Sigmoid colon (tissue), 4 donors: Measurements from ENCODE around the gene UTP4.

Experiments
- CTCF ChIP-seq, 4 experiments: fragments of 450-650 bp in 3 of 4; fragments of 200-600 bp in 1 of 4; IDR thresholded peaks; one replicate each; pipeline ENCODE4 v1.5.1; 2016 to 2019; ENCODE audit warnings: antibody characterized with exemption in 4 of 4, mild to moderate bottlenecking in 3 of 4, moderate library complexity in 2 of 4
- POLR2A ChIP-seq, 2 donors: fragments of 450-650 bp; IDR thresholded peaks; one replicate each; pipeline ENCODE4 v1.6.1; 2016; ENCODE audit warnings: antibody characterized with exemption in 2 of 2, mild to moderate bottlenecking in 2 of 2, moderate library complexity in 2 of 2
- POLR2AphosphoS5 ChIP-seq, 4 donors: sonication (generic); formaldehyde crosslinking; IDR thresholded peaks; one replicate each; pipeline ENCODE4 v1.6.1; 2017; ENCODE audit warnings: antibody characterized with exemption in 4 of 4

DNA sequence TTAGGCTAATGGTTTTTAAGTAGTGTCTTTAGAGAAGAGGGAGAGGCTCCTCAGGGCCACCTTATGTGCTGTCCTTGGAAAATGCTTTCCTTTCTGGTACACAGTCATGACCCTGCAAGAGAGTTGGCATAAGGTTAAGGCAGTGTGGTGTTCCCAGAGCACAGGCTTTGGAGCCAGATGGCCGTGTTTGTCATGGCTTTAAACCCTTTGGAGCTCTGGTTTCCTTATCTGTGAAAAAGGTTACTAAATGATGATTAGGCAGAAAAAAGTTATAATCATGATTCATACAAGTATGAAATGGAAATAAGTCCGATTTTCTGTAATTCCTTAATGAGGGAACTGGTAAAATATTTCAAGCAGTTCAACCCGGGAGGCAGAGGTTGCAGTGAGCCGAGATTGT is 13.2 kb downstream of the UTP4 start:
- no peak for TF ChIP-seq POLR2AphosphoS5 (IDR thresholded peaks at IDR 0.05)
- TF ChIP-seq CTCF (IDR thresholded peaks at IDR 0.05), result no peak
- TF ChIP-seq POLR2A (IDR thresholded peaks at IDR 0.05), result no peak
